GM12878 (cell line): ENCODE measurements around the gene GRM6. TPM values are rescaled to one million over a fixed set of nuclear protein-coding genes. Genes with fewer than 3 reads are reported as not detected.

Experiments used
- ATAC-seq: fragments of 200-7000 bp; cut with Tn5 transposase; 3 replicates; pipeline ENCODE4 v1.9.1; 2020; ENCODE audit warnings: mild to moderate bottlenecking, moderate library complexity
- BruUV-seq: library from RNA; stranded (reverse); fragments of 400-500 nt; replicated peaks from 2 replicates; lab custom pipeline; 2021; lab: Mats Ljungman, UMichigan
- CTCF ChIA-PET: fragments of 300-600 bp; sonication (Branson Sonifier 250); formaldehyde crosslinking; extraction: SDS; loops from one replicate; lab custom pipeline; 2021; ENCODE audit warnings: inconsistent platforms; lab: Yijun Ruan, JAX
- POLR2A ChIA-PET: fragments of 350-600 bp; formaldehyde crosslinking; extraction: SDS; loops from one replicate; lab custom pipeline; 2021; ENCODE audit warnings: inconsistent platforms; lab: Charles Lee
- RAD21 ChIA-PET: fragments of 300-600 bp; sonication (Branson Sonifier 250); formaldehyde crosslinking; loops from one replicate; lab custom pipeline; 2023; ENCODE audit warnings: antibody characterized with exemption; ENCODE audit not compliant: unreplicated experiment; lab: Charles Lee
- SMC1A ChIA-PET: fragments of 300-600 bp; sonication (Branson Sonifier 250); formaldehyde crosslinking; loops from one replicate; lab custom pipeline; 2023; ENCODE audit not compliant: unreplicated experiment, uncharacterized antibody; lab: Charles Lee
- DNase-seq: peaks from one replicate; pipeline ENCODE4 v3.0.0-alpha.2; 2011; ENCODE audit warnings: low read depth, low spot score
- FAIRE-seq: peaks from 3 replicates; lab custom pipeline; 2011; peaks lifted over from hg19 to GRCh38; lab: Jason Lieb, UNC
- H2AFZ ChIP-seq: 2 replicates; pipeline ENCODE4 v1.6.0; 2011; ENCODE audit warnings: low read depth, low read length, control low read depth; ENCODE audit not compliant: control insufficient read depth
- H3K27ac ChIP-seq: 2 replicates; pipeline ENCODE4 v1.5.1; 2011; ENCODE audit warnings: control low read depth; ENCODE audit not compliant: control insufficient read depth, insufficient read depth
- H3K27me3 ChIP-seq, 2 experiments: replicated peaks in 1 of 2; 2 replicates each; pipeline versions ENCODE4 v1.6.0 to v1.6.1; 2011; ENCODE audit warnings: low read length in 1 of 2; ENCODE audit not compliant: control insufficient read depth in 2 of 2, insufficient read depth in 2 of 2
- H3K36me3 ChIP-seq, 2 experiments: 2 replicates each; pipeline ENCODE4 v1.5.1; 2011; ENCODE audit warnings: low read length in 1 of 2; ENCODE audit not compliant: control insufficient read depth in 2 of 2, insufficient read depth in 2 of 2
- H3K4me1 ChIP-seq: 2 replicates; pipeline ENCODE4 v1.6.1; 2011; ENCODE audit warnings: mild to moderate bottlenecking, low read length, moderate library complexity, mixed read lengths; ENCODE audit not compliant: control insufficient read depth, insufficient read depth
- H3K4me2 ChIP-seq: 2 replicates; pipeline ENCODE4 v1.6.0; 2011; ENCODE audit warnings: control low read depth; ENCODE audit not compliant: control insufficient read depth, insufficient read depth
- H3K4me3 ChIP-seq: fragments of 200-600 bp; sonication (generic); 2 replicates; pipeline ENCODE4 v1.5.1; 2016
- H3K79me2 ChIP-seq: 2 replicates; pipeline ENCODE4 v1.6.0; 2011; ENCODE audit warnings: low read length; ENCODE audit not compliant: control insufficient read depth, insufficient read depth
- H3K9ac ChIP-seq: 2 replicates; pipeline ENCODE4 v1.8.0; 2011; ENCODE audit warnings: low read length, control low read depth, mixed read lengths; ENCODE audit not compliant: control insufficient read depth, insufficient read depth
- H3K9me3 ChIP-seq: replicated peaks from 3 replicates; pipeline ENCODE4 v1.5.1; 2011; ENCODE audit warnings: mild to moderate bottlenecking, low read length; ENCODE audit not compliant: control insufficient read depth, insufficient read depth
- H4K20me1 ChIP-seq: 2 replicates; pipeline ENCODE4 v1.6.0; 2011; ENCODE audit not compliant: control insufficient read depth, insufficient read depth
- BRCA1 ChIP-seq: IDR thresholded peaks from 2 replicates; pipeline ENCODE4 v1.6.1; 2011; ENCODE audit warnings: low read depth, low read length, improper control_type of control experiment
- NR2C2 ChIP-seq: IDR thresholded peaks from 2 replicates; pipeline ENCODE4 v1.6.1; 2011; ENCODE audit warnings: borderline replicate concordance, low read depth; ENCODE audit not compliant: control insufficient read depth, insufficient read length
- PAX5 ChIP-seq: IDR thresholded peaks from 2 replicates; pipeline ENCODE4 v1.6.1; 2011; ENCODE audit warnings: low read depth, low read length, borderline replicate concordance
- PAX8 ChIP-seq: fragments of 450-650 bp; IDR thresholded peaks from 2 replicates; pipeline ENCODE4 v1.6.1; 2017; ENCODE audit warnings: mild to moderate bottlenecking, moderate library complexity
- POLR2AphosphoS5 ChIP-seq: IDR thresholded peaks from 2 replicates; pipeline ENCODE4 v1.6.1; 2011; ENCODE audit warnings: mild to moderate bottlenecking, low read length, inconsistent platforms
- TBL1XR1 ChIP-seq: IDR thresholded peaks from 2 replicates; pipeline ENCODE4 v1.6.1; 2012; ENCODE audit warnings: low read depth, low read length, improper control_type of control experiment
- ZBED1 ChIP-seq: IDR thresholded peaks from 2 replicates; pipeline ENCODE4 v1.6.1; 2016; ENCODE audit warnings: borderline replicate concordance
- WGBS: methylation state at CpG from one replicate; pipeline ENCODE4 v1.1.6; 2016; ENCODE audit warnings: low lambda C conversion rate; ENCODE audit not compliant: insufficient replicate concordance, insufficient coverage; ENCODE audit errors: missing lambda C conversion rate; 5-methylcytosine and 5-hydroxymethylcytosine counted together
- in situ Hi-C: fragments of 300-500 bp; cut with MboI; formaldehyde crosslinking; loops from 9 replicates; pipeline ENCODE4 v1.14.3; 2018; ENCODE audit warnings: mixed read lengths
- intact Hi-C: fragments of 100-400 bp; cut with micrococcal nuclease; formaldehyde crosslinking; loops from one replicate; pipeline ENCODE4 v1.14.2; 2022; ENCODE audit not compliant: unreplicated experiment
- polyA plus RNA-seq, 11 experiments: library from polyadenylated mRNA; depleted of rRNA in 4 of 11; unstranded in 6 of 11; stranded (reverse) in 5 of 11; fragments of >200 nt; fragmentation: Nextera tagmentation in 4 of 11; fragmentation: Illumina TruSeq in 1 of 11; extraction: Ambion mirVana in 4 of 11; extraction: Trizol in 1 of 11; gene quantifications; 1 replicate in 1 of 11; 2 replicates in 10 of 11; pipeline versions ENCODE4 v1.2.1 to v1.2.3, GENCODE V29; 2011 to 2016; ENCODE audit warnings: inconsistent platforms in 2 of 11, missing spikeins in 2 of 11, low read depth in 1 of 11
- total RNA-seq, 4 experiments: library from RNA; depleted of rRNA in 3 of 4; stranded (reverse); fragments of >200 nt in 3 of 4; fragmentation: Illumina TruSeq in 1 of 4; extraction: Trizol in 1 of 4; gene quantifications; 2 replicates each; pipeline versions ENCODE4 v1.2.1 to v1.2.3, GENCODE V29; 2013 to 2021
- TF ChIP-seq, protein P1 (sequence below): fragments of 450-650 bp; IDR thresholded peaks from 2 replicates; pipeline ENCODE4 v1.6.1; 2016; ENCODE audit warnings: mild to moderate bottlenecking
- TF ChIP-seq, protein P2 (sequence below): fragments of 450-650 bp; IDR thresholded peaks from 2 replicates; pipeline ENCODE4 v1.6.1; 2017; ENCODE audit warnings: antibody characterized with exemption, mild to moderate bottlenecking, moderate library complexity

The GRM6 gene
- total and polyA plus RNA-seq, 10 of the 15 experiments (the other 5 are each of a cell fraction or from before 2014, with no cell fraction given): not detected

DNA sequence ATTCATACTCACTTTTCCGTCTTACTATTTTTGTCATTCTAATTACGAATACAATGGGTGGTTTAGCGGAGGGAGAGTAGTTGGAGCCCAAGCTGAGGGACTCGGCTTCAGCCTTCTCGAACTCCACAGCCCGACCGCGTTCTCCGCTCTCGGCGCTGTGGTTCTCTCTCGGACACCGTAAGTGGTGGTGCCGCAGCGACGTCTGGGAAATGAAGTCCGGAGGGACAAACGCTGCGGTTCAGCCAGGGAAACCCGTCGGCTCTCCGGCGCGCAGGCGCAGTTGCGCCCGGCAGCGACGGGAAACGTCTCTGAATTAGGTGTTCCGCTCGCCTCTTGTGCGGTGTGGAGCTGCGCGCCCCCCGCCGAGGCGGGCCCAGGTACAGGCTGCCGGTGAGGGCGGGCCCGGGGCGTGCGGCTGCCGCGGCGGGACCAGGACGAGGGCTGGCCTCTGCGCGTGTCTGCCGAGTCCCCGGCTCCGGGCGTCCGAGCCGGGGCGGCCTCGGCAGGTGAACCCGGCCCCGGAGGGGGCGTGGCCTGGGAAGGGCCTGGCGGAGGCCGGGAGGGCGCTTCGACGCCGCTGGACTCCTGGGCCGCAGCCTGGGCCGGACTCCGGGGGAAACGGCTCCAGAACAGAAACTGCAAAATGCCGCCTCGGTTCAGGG is 28.5 kb upstream of the GRM6 start, which contains the start of gene ZNF879:
TSS of gene ZNF879 (plus strand) at position 277 of the 662 bp plus-strand sequence. CDS start 1,201 bp downstream, outside the sequence.
- H3K9me3 ChIP-seq: peaks cover 3% of the 10 kb centered on the region; the same call in 1 of the 3 replicates
- no peaks in the 10 kb centered on the region for H3K36me3 ChIP-seq

DNA sequence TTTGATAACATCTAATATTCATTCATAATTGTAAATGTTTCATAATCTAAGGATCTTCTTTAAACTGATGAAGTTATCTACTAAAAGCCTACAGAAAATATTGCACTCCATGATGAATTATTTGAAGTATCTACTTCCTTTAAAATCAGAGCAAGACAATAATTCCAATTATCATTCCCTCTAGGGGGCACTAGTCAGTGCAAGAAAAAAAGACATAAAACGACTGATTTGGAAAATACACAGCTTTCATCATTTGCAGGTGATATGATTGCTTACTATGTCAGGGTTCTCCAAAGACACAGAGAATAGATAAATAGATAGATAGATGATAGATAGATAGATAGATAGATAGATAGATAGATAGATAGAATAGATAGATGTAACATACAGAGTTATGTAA is 13.5 kb upstream of the GRM6 start:
- Histone ChIP-seq H2AFZ (no peak overlapping the region), H3K9ac (no peak overlapping the region), H3K36me3 (no peaks in the 10 kb centered on the region), H3K9me3 (no peaks in the 10 kb centered on the region), H3K27ac (no peak overlapping the region), H3K4me3 (no peak overlapping the region), H4K20me1 (no peaks in the 10 kb centered on the region), H3K4me1 (no peaks in the 10 kb centered on the region), H3K27me3 (no peaks in the 10 kb centered on the region), H3K4me2 (no peak overlapping the region), H3K79me2 (no peaks in the 10 kb centered on the region)
- ATAC-seq (no peak), FAIRE-seq (no peak), DNase-seq (no peak)
- POLR2A ChIA-PET: no interaction called here
- RAD21 ChIA-PET: no interaction called here
- intact Hi-C loops (no loop called here), in situ Hi-C loops (no loop called here)
- CTCF ChIA-PET: no interaction called here
- SMC1A ChIA-PET: no interaction called here
- BruUV-seq: no TSS peak
- 0% methylated on average over 1 of the region's 1 CpG for WGBS
- TF ChIP-seq, protein P1, sequence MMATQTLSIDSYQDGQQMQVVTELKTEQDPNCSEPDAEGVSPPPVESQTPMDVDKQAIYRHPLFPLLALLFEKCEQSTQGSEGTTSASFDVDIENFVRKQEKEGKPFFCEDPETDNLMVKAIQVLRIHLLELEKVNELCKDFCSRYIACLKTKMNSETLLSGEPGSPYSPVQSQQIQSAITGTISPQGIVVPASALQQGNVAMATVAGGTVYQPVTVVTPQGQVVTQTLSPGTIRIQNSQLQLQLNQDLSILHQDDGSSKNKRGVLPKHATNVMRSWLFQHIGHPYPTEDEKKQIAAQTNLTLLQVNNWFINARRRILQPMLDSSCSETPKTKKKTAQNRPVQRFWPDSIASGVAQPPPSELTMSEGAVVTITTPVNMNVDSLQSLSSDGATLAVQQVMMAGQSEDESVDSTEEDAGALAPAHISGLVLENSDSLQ: no peak
- TF ChIP-seq BRCA1: no peak
- TF ChIP-seq, protein P2, sequence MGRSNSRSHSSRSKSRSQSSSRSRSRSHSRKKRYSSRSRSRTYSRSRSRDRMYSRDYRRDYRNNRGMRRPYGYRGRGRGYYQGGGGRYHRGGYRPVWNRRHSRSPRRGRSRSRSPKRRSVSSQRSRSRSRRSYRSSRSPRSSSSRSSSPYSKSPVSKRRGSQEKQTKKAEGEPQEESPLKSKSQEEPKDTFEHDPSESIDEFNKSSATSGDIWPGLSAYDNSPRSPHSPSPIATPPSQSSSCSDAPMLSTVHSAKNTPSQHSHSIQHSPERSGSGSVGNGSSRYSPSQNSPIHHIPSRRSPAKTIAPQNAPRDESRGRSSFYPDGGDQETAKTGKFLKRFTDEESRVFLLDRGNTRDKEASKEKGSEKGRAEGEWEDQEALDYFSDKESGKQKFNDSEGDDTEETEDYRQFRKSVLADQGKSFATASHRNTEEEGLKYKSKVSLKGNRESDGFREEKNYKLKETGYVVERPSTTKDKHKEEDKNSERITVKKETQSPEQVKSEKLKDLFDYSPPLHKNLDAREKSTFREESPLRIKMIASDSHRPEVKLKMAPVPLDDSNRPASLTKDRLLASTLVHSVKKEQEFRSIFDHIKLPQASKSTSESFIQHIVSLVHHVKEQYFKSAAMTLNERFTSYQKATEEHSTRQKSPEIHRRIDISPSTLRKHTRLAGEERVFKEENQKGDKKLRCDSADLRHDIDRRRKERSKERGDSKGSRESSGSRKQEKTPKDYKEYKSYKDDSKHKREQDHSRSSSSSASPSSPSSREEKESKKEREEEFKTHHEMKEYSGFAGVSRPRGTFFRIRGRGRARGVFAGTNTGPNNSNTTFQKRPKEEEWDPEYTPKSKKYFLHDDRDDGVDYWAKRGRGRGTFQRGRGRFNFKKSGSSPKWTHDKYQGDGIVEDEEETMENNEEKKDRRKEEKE: no peak
- TF ChIP-seq TBL1XR1: no peak
- no peak for TF ChIP-seq NR2C2

More for the DNA sequence above, 28.5 kb upstream of the GRM6 start, which contains the start of gene ZNF879:
- TF ChIP-seq PAX8 (no peak), PAX5 (no peak), ZBED1 (no peak), POLR2AphosphoS5 (no peak)
- TF ChIP-seq, all 136 proteins: peak for 0
- no peak within 1 kb of the TSS for H3K9ac ChIP-seq
- SMC1A ChIA-PET: no interaction called here
- RAD21 ChIA-PET: no interaction called here
- H3K4me2 ChIP-seq: no peak within 1 kb of the TSS
- CTCF ChIA-PET: no interaction called here
- FAIRE-seq (no peak), DNase-seq (no peak), ATAC-seq (no peak)
- no peaks in the 10 kb centered on the region for H3K79me2 ChIP-seq
- H3K27me3 ChIP-seq: no peaks in the 10 kb centered on the region
- no TSS peak for BruUV-seq
- in situ Hi-C loops (no loop called here), intact Hi-C loops (no loop called here)
- POLR2A ChIA-PET: no interaction called here
- no peaks in the 10 kb centered on the region for H3K4me1 ChIP-seq
- 22% methylated on average over 57 of the region's 72 CpGs for WGBS
- H3K4me3 ChIP-seq: no peak within 1 kb of the TSS
- no peaks in the 10 kb centered on the region for H4K20me1 ChIP-seq
- no peak within 1 kb of the TSS for H3K27ac ChIP-seq
- no peak within 1 kb of the TSS for H2AFZ ChIP-seq
